HFFc6 (cell line): Measurements from ENCODE around the gene LRG1. TPM values are rescaled to one million over a fixed set of nuclear protein-coding genes. Genes with fewer than 3 reads are reported as not detected.

Experiments used
- DNase-seq: peaks from one replicate; pipeline ENCODE4 v3.0.0-alpha.2; 2018
- H3K27ac Mint-ChIP-seq: 2 replicates; pipeline ENCODE4 v1.8.0; 2020; ENCODE audit warnings: mild to moderate bottlenecking, mixed read lengths
- H3K27me3 Mint-ChIP-seq: 2 replicates; pipeline ENCODE4 v1.8.0; 2021; ENCODE audit warnings: mild to moderate bottlenecking, moderate library complexity, mixed read lengths; ENCODE audit not compliant: insufficient read depth
- H3K36me3 Mint-ChIP-seq: 2 replicates; pipeline ENCODE4 v1.8.0; 2021; ENCODE audit warnings: low read depth, mixed read lengths
- H3K4me1 Mint-ChIP-seq: 2 replicates; pipeline ENCODE4 v1.8.0; 2020; ENCODE audit warnings: low read depth, mixed read lengths
- H3K4me3 Mint-ChIP-seq: 2 replicates; pipeline ENCODE4 v1.8.0; 2020; ENCODE audit warnings: mild to moderate bottlenecking, moderate library complexity, mixed read lengths
- H3K9me3 Mint-ChIP-seq: 2 replicates; pipeline ENCODE4 v1.8.0; 2020; ENCODE audit warnings: mild to moderate bottlenecking, mixed read lengths
- total RNA-seq, 6 experiments: library from RNA; stranded (reverse); fragmentation: NEBNext Ultra II Directional; extraction: Animal tissue kit (Norgen Biotek cat#: 25700); gene quantifications; 2 replicates in 1 of 6; 3 replicates in 5 of 6; pipeline ENCODE4 v1.2.3, GENCODE V29; 2021
- TF ChIP-seq, protein P1 (sequence below): fragments of 200-600 bp; sonication (generic); IDR thresholded peaks from 2 replicates; pipeline ENCODE4 v1.5.0; 2021; ENCODE audit warnings: antibody characterized with exemption, mild to moderate bottlenecking

Gene LRG1
- total RNA-seq, 6 experiments from 2014 or later, result not detected

DNA sequence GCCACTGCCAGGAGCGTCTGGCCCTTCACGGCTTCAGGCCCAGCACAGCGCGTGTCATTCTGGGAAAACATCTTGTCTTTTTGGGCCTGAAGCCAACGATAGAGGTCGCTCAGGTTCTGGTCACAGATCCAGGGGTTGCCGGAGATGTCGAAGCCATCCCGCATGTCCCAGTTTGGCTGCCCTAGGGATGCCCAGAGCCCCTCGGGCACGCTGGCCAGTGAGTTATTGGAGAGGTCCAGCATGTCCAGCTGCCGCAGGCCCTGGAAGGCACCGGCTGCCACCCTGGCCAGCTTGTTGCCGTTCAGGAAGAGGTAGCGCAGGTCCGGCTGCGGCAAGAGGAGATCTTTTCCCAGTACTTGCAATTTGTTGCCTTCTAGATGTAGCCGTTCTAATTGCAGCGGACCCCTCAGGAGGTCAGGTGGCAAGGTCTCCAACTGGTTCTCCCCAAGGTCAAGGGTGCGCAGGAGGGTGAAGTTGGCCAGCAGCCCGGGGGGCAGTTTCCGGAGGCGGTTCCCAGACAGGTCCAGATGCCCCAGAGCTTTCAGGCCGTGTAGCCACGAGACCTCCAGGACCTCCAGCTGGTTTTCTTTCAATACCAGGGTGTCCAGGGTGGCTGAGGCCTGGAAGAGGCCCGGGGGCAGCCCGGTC, 1.8 kb downstream of the LRG1 start:
- TF ChIP-seq, protein P1, sequence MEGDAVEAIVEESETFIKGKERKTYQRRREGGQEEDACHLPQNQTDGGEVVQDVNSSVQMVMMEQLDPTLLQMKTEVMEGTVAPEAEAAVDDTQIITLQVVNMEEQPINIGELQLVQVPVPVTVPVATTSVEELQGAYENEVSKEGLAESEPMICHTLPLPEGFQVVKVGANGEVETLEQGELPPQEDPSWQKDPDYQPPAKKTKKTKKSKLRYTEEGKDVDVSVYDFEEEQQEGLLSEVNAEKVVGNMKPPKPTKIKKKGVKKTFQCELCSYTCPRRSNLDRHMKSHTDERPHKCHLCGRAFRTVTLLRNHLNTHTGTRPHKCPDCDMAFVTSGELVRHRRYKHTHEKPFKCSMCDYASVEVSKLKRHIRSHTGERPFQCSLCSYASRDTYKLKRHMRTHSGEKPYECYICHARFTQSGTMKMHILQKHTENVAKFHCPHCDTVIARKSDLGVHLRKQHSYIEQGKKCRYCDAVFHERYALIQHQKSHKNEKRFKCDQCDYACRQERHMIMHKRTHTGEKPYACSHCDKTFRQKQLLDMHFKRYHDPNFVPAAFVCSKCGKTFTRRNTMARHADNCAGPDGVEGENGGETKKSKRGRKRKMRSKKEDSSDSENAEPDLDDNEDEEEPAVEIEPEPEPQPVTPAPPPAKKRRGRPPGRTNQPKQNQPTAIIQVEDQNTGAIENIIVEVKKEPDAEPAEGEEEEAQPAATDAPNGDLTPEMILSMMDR, result no peak
- Mint-ChIP-seq H3K4me1 (no peaks in the 10 kb centered on the region), H3K27me3 (peaks cover 33% of the 10 kb centered on the region), H3K9me3 (no peaks in the 10 kb centered on the region), H3K4me3 (no peak overlapping the region), H3K36me3 (no peaks in the 10 kb centered on the region; the same call in 1 of the 2 replicates), H3K27ac (no peak overlapping the region)
- DNase-seq, result no peak

DNA sequence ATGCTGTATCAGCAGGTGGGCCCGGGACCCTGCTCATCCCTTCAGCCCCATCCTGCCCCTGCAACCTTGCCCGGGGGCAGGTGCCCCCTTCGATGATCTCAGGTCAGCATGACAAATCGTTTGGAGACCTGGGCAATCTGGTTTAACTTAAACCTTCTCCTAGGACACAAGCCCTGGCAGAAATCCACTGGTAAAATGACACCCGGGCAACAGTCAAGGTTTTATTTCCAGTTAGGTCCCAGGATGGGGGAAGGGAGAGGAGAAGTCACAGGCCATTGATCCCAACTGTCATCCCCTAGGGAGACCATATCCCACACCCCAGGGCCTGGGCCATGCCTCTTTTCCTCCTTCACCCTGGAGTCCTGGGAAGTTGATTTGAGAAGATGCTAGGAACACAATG, 3.0 kb downstream of the LRG1 start:
- no peaks in the 10 kb centered on the region for H3K4me1 Mint-ChIP-seq
- H3K36me3 Mint-ChIP-seq, result no peaks in the 10 kb centered on the region; the same call in 1 of the 2 replicates
- H3K4me3 Mint-ChIP-seq, result no peak overlapping the region
- H3K27ac Mint-ChIP-seq, result no peak overlapping the region
- TF ChIP-seq, protein P1, result no peak
- no peaks in the 10 kb centered on the region for H3K9me3 Mint-ChIP-seq
- H3K27me3 Mint-ChIP-seq, result peaks cover 33% of the 10 kb centered on the region
- no peak for DNase-seq

DNA sequence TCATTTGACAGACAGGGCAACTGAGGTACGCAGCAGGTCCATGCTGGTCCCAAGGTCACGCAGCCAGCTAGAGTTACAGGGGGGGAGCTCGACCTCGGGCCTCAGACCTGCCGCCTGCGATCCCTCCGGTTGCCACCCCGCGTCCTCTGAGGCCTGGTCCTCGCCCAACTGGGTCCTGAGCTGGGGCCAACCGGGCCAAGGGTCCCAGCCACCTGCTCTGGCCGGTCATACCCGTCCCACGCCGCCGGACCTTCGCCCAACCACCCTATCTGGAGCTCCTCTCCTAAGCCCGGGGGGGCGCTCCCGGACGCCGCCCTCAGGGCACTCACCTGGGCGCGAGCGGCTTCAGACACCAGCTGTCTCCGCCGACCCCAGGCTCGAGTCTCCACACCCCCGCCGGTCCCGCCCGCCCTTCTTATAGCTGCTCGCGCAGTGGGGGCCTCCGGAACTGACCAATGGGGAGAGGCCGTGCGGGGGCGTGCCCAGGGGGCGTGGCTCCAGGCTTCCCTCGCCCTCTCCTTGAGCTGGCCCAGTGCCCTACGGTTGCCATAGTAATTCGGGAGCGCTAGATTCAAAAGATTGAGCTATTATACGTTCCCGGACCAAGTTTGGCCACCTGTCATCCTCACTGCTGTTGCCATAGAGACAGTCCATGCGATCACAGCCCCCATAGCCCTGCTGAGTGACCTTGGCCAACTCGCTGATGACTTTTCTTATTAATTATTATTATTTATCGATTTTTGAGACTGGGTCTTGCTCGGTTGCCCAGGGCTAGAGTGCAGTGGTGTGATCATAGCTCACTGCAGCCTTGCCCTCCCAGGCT, 4.8 kb downstream of the LRG1 start, which contains the start of gene PLIN5:
Gene PLIN5 (minus strand): TSS at position 389 of the 823 bp plus-strand sequence. CDS start 1,150 bp downstream, outside the sequence.
- H3K4me1 Mint-ChIP-seq, result no peaks in the 10 kb centered on the region
- no peak within 1 kb of the TSS for H3K4me3 Mint-ChIP-seq
- peaks cover 32% of the 10 kb centered on the region for H3K27me3 Mint-ChIP-seq
- peak; percentile 15 for DNase-seq
- TF ChIP-seq, protein P1, result no peak
- H3K9me3 Mint-ChIP-seq, result no peaks in the 10 kb centered on the region
- no peak within 1 kb of the TSS for H3K27ac Mint-ChIP-seq
- no peaks in the 10 kb centered on the region for H3K36me3 Mint-ChIP-seq

- H3K27me3 Mint-ChIP-seq, result peaks cover 23% of the 10 kb centered on the region
- H3K27ac Mint-ChIP-seq, result no peak overlapping the region
- TF ChIP-seq, protein P1, result no peak
- no peaks in the 10 kb centered on the region for H3K9me3 Mint-ChIP-seq
- H3K36me3 Mint-ChIP-seq, result no peaks in the 10 kb centered on the region
- no peak overlapping the region for H3K4me3 Mint-ChIP-seq
- H3K4me1 Mint-ChIP-seq, result no peaks in the 10 kb centered on the region
- no peak for DNase-seq
These were observed 5.9 kb downstream of the LRG1 start for GRCh38 chr19:4533835-4534424.

GRCh38 chr19:4533334-4533733, 6.5 kb downstream of the LRG1 start:
- no peaks in the 10 kb centered on the region for H3K9me3 Mint-ChIP-seq

More at GRCh38 chr19:4533334-4533733, 6.5 kb downstream of the LRG1 start:
- DNase-seq, result no peak
- Mint-ChIP-seq H3K27ac (no peak overlapping the region), H3K4me1 (no peaks in the 10 kb centered on the region), H3K4me3 (no peak overlapping the region), H3K27me3 (peaks cover 23% of the 10 kb centered on the region), H3K36me3 (no peaks in the 10 kb centered on the region)
- TF ChIP-seq, protein P1, result no peak
